C4-2B (cell line): ENCODE measurements around the gene C12orf42.
"Not testable (repeated sequence)": the region's sequence is repeated elsewhere in the genome, so short reads cannot be mapped to it uniquely, and the experiment has no call there.

ENCODE experiments used
- CTCF ChIP-seq: fragments of 450-650 bp; conservative IDR thresholded peaks from 2 replicates; pipeline ENCODE4 v1.5.1; 2017; ENCODE audit warnings: mild to moderate bottlenecking
- ZFX ChIP-seq: fragments of 450-650 bp; IDR thresholded peaks from 2 replicates; pipeline ENCODE4 v1.6.1; 2017

GRCh38 chr12:103434165-103435105, 61.3 kb downstream of the C12orf42 start:
- TF ChIP-seq CTCF, ZFX: not testable (repeated sequence)
